Mucosa of stomach (tissue), 1 donor: ENCODE data around the gene GAREM1.

ENCODE experiments used
- H3K27me3 ChIP-seq: one replicate; pipeline ENCODE4 v1.7.0; 2013; ENCODE audit warnings: mild to moderate bottlenecking, low read length; ENCODE audit not compliant: control insufficient read depth, insufficient read depth
- H3K36me3 ChIP-seq: one replicate; pipeline ENCODE4 v1.7.0; 2013; ENCODE audit warnings: low read length; ENCODE audit not compliant: control insufficient read depth, insufficient read depth
- H3K4me1 ChIP-seq: one replicate; pipeline ENCODE4 v1.7.0; 2013; ENCODE audit warnings: mild to moderate bottlenecking, low read length; ENCODE audit not compliant: control insufficient read depth, insufficient read depth
- H3K4me3 ChIP-seq: one replicate; pipeline ENCODE4 v1.7.0; 2013; ENCODE audit warnings: low read length
- H3K9ac ChIP-seq: one replicate; pipeline ENCODE4 v1.7.0; 2013; ENCODE audit warnings: mild to moderate bottlenecking, low read length, moderate library complexity
- H3K9me3 ChIP-seq: one replicate; pipeline ENCODE4 v1.7.0; 2013; ENCODE audit warnings: mild to moderate bottlenecking, low read length, moderate library complexity; ENCODE audit not compliant: control insufficient read depth
- donor health status: Pancreatic carcinoma.

The GAREM1 gene

DNA sequence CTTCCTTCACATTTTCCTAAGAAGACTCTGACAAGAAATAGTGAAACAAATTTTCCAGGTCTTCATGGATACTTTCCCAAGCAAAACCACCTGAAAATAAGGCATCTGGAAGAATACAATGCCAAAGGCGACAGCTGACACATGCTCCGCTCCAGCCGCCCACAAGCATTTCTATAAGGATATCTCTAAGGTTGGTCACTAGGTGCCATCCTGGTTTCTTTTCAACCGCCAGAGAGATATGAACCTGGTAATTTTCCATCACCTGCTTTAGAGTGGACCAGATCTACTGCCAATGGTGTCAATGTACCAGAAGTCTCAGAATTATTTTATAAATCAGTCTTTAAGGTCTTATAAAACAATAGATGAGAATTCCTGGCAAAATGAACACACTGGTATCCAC is 97.2 kb downstream of the GAREM1 start:
- H3K4me1 ChIP-seq = peaks cover 47% of the 10 kb centered on the region
- peak overlapping the region; percentile 22 for H3K9ac ChIP-seq
- H3K4me3 ChIP-seq = no peak overlapping the region
- H3K36me3 ChIP-seq = no peaks in the 10 kb centered on the region
- no peaks in the 10 kb centered on the region for H3K9me3 ChIP-seq
- H3K27me3 ChIP-seq = no peaks in the 10 kb centered on the region

DNA sequence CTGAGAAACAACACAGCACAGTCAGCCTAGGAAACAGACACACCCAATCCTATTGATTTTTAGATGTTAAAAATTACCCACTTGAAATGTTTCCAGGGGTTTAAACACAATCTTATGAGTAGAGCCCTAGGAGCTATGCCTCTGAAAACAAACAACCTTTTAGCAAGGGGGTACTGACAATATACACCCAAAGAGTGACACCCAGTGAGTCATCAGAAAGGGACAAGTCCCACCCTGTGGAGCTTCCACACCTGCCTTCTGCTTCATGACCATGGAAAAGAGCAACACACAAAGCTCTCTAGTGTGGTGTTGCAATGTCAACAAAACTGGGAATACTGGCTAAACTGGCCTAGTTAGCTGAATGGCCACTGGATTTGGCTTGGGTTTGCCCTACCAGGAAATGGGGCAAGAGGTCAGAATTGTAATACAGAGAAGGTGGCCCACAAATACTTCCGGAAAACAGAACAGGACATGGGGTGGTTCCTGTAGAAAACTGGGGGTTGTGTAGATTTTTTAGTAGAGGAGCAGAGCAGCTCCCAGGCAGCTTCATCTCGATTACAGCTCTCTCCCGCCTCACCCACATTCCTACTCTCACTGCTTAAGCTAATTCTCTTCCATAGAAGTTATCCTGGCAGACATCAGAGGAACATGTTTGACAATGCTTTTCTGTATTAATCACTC is 98.2 kb downstream of the GAREM1 start:
- Histone ChIP-seq H3K36me3 (no peaks in the 10 kb centered on the region), H3K9me3 (no peaks in the 10 kb centered on the region), H3K4me3 (no peak overlapping the region), H3K4me1 (peaks cover 47% of the 10 kb centered on the region), H3K9ac (no peak overlapping the region), H3K27me3 (no peaks in the 10 kb centered on the region)

DNA sequence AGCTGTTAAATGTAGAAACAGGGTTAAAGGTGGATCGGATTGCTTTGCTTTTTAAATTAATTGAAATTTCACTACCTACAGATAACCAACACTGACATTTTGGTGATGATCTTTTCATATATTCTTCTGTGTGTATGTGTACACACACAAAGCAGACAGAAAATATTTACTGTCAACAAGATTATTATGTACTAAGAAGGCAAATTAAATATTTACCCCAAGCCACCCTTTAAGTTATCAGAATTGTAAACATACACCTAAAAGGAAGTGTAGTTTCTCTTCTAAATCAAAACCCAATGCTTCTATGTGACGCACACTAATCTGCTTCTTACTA is 98.7 kb downstream of the GAREM1 start:
- no peaks in the 10 kb centered on the region for H3K27me3 ChIP-seq
- peak overlapping the region; percentile 6 for H3K9ac ChIP-seq
- no peak overlapping the region for H3K4me3 ChIP-seq
- peaks cover 49% of the 10 kb centered on the region for H3K4me1 ChIP-seq
- H3K9me3 ChIP-seq = no peaks in the 10 kb centered on the region
- no peaks in the 10 kb centered on the region for H3K36me3 ChIP-seq

DNA sequence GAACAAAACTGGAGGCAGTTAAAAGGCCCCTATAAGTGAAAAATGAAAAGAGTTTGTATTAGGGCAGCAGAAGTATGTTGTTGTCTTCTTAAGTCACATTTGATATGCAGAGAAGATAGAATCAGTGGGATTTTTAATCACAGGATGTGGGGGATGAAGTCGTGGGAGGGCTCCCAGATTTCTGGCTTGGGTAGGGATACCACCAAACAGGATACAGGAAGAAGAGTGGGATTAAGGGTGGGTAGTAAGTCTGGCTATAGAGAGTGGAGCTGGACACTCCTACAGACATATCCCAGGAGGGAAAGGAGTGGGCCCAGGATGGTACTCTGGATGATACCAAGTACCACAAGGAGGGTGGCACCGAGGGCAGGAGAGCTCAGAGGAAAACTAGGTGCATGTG is 99.3 kb downstream of the GAREM1 start:
- H3K9ac ChIP-seq = peak overlapping the region; percentile 6
- no peak overlapping the region for H3K4me3 ChIP-seq
- no peaks in the 10 kb centered on the region for H3K36me3 ChIP-seq
- peaks cover 51% of the 10 kb centered on the region for H3K4me1 ChIP-seq
- H3K9me3 ChIP-seq = no peaks in the 10 kb centered on the region
- H3K27me3 ChIP-seq = no peaks in the 10 kb centered on the region

DNA sequence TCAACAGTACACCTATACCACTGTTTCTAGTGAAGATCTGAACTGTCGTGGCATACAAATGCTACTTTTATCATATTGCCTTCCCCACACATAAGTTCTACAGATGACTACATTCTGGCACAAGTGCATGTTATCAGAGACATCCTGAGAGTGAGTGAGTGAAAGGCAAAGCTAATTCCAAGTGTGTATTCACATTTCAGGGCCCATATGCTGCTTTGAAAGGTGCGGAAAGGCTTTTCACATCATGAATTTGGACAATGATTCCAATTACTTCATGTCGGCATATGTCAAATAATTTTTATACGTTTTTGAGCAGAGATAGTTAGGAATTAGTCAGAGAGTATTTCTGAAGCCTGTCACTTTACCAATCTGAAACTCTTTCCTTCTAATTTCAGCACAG is 101.7 kb downstream of the GAREM1 start:
- H3K27me3 ChIP-seq = no peaks in the 10 kb centered on the region
- H3K4me3 ChIP-seq = no peak overlapping the region
- H3K9me3 ChIP-seq = no peaks in the 10 kb centered on the region
- no peaks in the 10 kb centered on the region for H3K36me3 ChIP-seq
- H3K9ac ChIP-seq = no peak overlapping the region
- H3K4me1 ChIP-seq = peaks cover 54% of the 10 kb centered on the region

DNA sequence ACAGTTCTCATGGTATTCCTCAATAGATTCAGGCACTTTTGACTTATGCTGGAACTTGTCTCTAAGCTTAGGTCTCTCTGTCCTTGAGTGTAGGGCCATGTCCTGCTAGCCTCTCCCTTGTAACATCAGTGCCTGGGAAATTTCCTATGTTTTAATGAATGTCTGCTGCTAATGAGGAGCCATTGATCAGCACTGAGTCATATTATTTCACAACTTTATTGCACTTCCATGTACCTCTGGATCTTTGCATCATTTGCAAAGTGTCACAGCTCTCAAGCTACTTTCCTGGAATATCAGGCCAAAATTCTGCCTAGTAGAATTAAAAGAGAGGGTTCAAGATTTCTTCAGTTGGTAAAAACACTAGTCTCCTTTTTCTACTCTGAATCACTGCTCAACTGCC is 102.5 kb downstream of the GAREM1 start:
- Histone ChIP-seq H3K9ac (no peak overlapping the region), H3K4me3 (no peak overlapping the region), H3K36me3 (no peaks in the 10 kb centered on the region), H3K4me1 (peaks cover 46% of the 10 kb centered on the region), H3K27me3 (no peaks in the 10 kb centered on the region), H3K9me3 (no peaks in the 10 kb centered on the region)

DNA sequence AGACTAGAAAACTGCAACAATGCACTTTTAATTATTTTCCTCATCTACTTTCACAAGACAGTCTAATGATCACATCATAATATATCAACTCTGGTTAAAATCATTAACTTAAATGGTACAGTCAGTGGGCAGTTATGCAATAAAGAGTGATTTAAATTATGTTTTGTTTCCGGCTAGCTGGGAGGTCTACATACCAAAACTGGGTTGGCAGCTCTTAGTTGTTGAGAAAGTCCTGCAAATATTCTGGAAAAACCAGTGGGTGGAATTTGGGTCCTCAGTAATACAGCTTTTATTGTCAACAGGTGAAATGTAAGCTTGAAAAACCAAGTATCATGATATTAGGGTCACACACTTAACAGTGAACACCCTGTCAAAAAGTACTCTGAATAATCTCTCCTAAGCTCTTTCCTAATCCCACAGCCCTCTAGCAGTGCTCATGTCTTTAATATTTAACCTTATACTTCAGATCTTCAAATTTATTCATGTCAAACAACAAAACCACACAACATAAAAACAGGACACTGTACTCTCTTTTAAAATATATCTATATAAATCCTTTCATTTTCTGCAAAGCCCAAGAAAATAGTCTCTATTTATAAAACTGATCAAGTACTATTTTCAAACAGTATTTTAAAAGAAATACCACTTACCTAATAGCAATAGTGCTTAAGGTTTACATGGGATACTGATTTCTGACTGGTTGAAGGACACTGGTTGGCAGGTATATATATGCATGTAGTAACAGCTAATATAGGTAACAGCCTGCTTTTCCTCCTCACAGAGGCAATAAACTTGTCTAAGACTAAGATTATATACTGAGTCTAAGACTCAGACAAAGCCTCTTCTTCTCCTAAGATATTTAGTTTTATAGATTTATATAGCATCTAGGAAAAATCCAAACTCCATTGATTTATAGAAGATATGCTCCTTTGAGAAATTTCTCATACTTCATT is 103.8 kb downstream of the GAREM1 start:
- H3K4me3 ChIP-seq = no peak overlapping the region
- H3K4me1 ChIP-seq = peaks cover 41% of the 10 kb centered on the region
- H3K27me3 ChIP-seq = no peaks in the 10 kb centered on the region
- no peak overlapping the region for H3K9ac ChIP-seq
- no peaks in the 10 kb centered on the region for H3K36me3 ChIP-seq
- no peaks in the 10 kb centered on the region for H3K9me3 ChIP-seq

DNA sequence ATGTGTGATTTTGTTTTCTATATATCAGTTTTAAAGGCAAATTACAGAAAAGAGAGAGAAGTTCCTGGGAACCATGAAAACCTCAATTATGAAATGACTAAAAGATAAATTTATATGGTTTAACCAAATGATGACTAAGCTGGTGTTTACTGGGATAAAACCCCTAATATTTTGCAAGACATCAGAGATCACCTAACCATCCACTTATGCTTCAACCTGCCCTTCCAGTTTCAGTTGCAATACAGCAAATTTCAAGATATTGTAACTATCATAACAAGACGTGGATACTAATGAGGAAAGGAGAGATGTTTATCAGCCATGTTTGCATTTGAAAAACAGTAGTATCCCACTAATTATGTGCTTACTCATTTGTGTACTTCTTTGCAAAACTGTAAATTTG is 108.2 kb downstream of the GAREM1 start:
- H3K4me3 ChIP-seq = no peak overlapping the region
- H3K4me1 ChIP-seq = peaks cover 23% of the 10 kb centered on the region
- no peaks in the 10 kb centered on the region for H3K36me3 ChIP-seq
- no peaks in the 10 kb centered on the region for H3K27me3 ChIP-seq
- no peak overlapping the region for H3K9ac ChIP-seq
- H3K9me3 ChIP-seq = no peaks in the 10 kb centered on the region

DNA sequence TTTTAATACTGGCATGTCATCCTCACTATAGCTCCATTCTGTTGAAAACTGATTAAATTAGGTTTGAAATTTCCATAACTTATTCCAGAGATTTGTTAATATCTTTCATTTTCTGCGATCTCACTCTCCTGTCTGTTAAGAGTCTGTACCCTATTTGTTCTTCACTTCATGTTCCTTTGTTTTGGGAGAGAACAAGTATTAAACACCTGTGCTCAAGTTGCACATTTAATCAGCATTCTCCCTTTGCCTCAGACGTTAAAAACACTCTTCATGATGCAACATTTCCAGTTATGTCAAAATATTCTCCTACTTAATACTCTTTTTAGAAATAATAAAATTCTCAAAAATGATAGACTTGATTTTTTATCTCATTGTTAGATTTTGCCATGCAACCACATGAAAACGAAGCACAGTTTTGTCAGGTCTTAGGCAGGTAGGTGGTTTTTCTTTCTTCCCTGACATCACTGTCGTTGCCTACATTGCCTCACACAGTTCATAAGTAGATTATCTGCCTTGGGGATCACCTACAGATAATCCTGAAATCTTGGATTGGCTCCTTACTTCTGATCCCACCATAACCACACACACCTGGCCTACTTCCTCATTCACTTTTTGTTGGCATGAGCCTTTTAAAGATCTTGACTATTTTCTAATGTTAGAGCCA is 109.9 kb downstream of the GAREM1 start:
- H3K4me3 ChIP-seq = no peak overlapping the region
- peaks cover 11% of the 10 kb centered on the region for H3K4me1 ChIP-seq
- H3K9me3 ChIP-seq = no peaks in the 10 kb centered on the region
- H3K9ac ChIP-seq = no peak overlapping the region
- H3K36me3 ChIP-seq = no peaks in the 10 kb centered on the region
- no peaks in the 10 kb centered on the region for H3K27me3 ChIP-seq

DNA sequence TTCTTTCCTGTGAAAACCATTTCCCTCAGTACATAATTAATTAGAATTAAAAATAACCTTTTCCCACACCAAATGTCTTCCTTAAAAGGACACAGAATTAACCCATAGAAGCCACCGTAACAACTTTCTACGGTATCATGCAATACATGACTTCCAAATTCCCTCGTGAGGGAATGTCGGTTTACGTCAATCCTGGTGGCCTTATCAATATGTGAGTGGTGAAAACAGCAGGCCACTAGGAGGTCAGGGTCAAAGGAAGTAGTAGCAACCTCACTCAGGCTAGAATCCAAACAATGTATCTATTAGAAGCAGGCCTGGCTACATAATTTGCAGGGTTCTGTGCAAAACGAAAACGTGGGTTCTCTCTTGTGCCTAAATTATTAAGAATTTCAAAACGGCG is 112.2 kb downstream of the GAREM1 start:
- Histone ChIP-seq H3K36me3 (no peaks in the 10 kb centered on the region), H3K4me1 (peaks cover 7% of the 10 kb centered on the region), H3K27me3 (no peaks in the 10 kb centered on the region), H3K9me3 (no peaks in the 10 kb centered on the region), H3K4me3 (no peak overlapping the region), H3K9ac (no peak overlapping the region)

DNA sequence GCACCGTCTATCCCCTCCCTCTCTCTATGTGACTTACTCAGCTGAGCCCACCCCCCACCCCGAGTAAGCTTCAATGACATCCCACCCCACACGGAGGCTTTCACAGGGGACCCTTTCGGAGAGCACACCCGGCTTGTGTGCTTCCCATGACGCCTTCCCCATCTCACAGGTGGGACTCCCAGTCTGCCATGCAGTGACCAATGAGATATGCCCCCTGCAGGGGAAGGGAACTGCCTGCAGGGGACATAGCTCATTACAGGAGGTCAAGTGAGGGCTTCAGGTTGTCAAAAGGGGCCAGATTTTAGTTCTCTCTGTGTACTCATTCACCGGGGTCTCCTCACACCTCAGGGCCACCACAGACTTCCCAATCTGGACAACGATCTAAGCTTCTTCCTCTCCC is 112.6 kb downstream of the GAREM1 start:
- Histone ChIP-seq H3K9me3 (no peaks in the 10 kb centered on the region), H3K4me3 (no peak overlapping the region), H3K36me3 (no peaks in the 10 kb centered on the region), H3K4me1 (peaks cover 11% of the 10 kb centered on the region), H3K27me3 (no peaks in the 10 kb centered on the region), H3K9ac (no peak overlapping the region)

DNA sequence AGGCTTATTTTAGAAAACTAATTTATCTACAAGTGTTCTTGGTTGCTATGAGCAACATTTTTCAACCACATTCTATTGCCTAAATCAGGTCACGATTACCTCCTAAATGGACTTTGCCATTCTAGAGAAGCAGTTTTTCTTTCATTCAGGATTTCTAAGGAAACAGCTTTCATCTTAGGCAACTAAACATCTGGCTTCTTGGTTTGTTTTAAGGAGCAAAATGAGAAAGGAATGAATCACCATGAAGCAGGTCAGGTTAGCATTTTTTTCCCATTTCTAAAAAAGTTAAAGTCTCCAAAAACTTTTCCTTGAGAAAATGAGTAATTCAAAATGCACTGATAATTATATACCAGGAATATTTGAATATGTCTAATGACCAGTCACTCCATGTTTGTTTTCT is 114.8 kb downstream of the GAREM1 start:
- peaks cover 25% of the 10 kb centered on the region for H3K4me1 ChIP-seq
- H3K27me3 ChIP-seq = no peaks in the 10 kb centered on the region
- no peak overlapping the region for H3K9ac ChIP-seq
- H3K4me3 ChIP-seq = no peak overlapping the region
- H3K9me3 ChIP-seq = no peaks in the 10 kb centered on the region
- H3K36me3 ChIP-seq = no peaks in the 10 kb centered on the region
